Caco-2 (cell line): ENCODE measurements around the gene NR2E3. TPM values are rescaled to one million over a fixed set of nuclear protein-coding genes. Genes with fewer than 3 reads are reported as not detected.

Source experiments
- BruUV-seq: library from RNA; stranded (reverse); fragments of 400-500 nt; replicated peaks from 2 replicates; lab custom pipeline; 2021; lab: Mats Ljungman, UMichigan
- CTCF ChIA-PET: fragments of 300-600 bp; sonication (Branson Sonifier 250); formaldehyde crosslinking; loops from one replicate; lab custom pipeline; 2022; ENCODE audit warnings: antibody characterized with exemption; lab: Charles Lee
- POLR2A ChIA-PET: fragments of 300-600 bp; sonication (Branson Sonifier 250); formaldehyde crosslinking; loops from one replicate; lab custom pipeline; 2022; ENCODE audit warnings: antibody characterized with exemption; lab: Charles Lee
- DNase-seq, 2 experiments: peaks; one replicate each; pipeline versions ENCODE4 v3.0.0 to v3.0.0-alpha.2; 2020 to 2022
- H3K27me3 ChIP-seq: replicated peaks from 2 replicates; pipeline ENCODE4 v1.6.0; 2011; ENCODE audit warnings: low read length; ENCODE audit not compliant: control insufficient read depth, insufficient read depth
- H3K36me3 ChIP-seq: 2 replicates; pipeline ENCODE4 v1.5.1; 2011; ENCODE audit warnings: low read length; ENCODE audit not compliant: control insufficient read depth, insufficient read depth
- H3K4me1 ChIP-seq: fragments of 250-450 bp; sonication (Bioruptor Pico); 2 replicates; pipeline ENCODE4 v1.5.1; 2020; ENCODE audit warnings: mild to moderate bottlenecking
- H3K4me3 ChIP-seq: 2 replicates; pipeline ENCODE4 v1.5.1; 2011; ENCODE audit warnings: low read depth, mild to moderate bottlenecking, control low read depth, low read length
- H3K9me3 ChIP-seq: fragments of 250-450 bp; sonication (Bioruptor Pico); 2 replicates; pipeline ENCODE4 v1.5.1; 2020; ENCODE audit warnings: mild to moderate bottlenecking, moderate library complexity
- H3K27ac Mint-ChIP-seq: one replicate; pipeline ENCODE4 v1.8.0; 2022; ENCODE audit warnings: mixed read lengths; ENCODE audit not compliant: unreplicated experiment
- H3K27me3 Mint-ChIP-seq: one replicate; pipeline ENCODE4 v1.8.0; 2022; ENCODE audit warnings: mixed read lengths; ENCODE audit not compliant: insufficient read depth, unreplicated experiment
- H3K36me3 Mint-ChIP-seq: one replicate; pipeline ENCODE4 v1.8.0; 2022; ENCODE audit warnings: mild to moderate bottlenecking, mixed read lengths; ENCODE audit not compliant: insufficient read depth, unreplicated experiment
- H3K4me1 Mint-ChIP-seq: one replicate; pipeline ENCODE4 v1.8.0; 2022; ENCODE audit warnings: low read depth, mixed read lengths; ENCODE audit not compliant: unreplicated experiment
- H3K4me3 Mint-ChIP-seq: one replicate; pipeline ENCODE4 v1.8.0; 2022; ENCODE audit warnings: mild to moderate bottlenecking, moderate library complexity, mixed read lengths; ENCODE audit not compliant: unreplicated experiment
- H3K9me3 Mint-ChIP-seq: one replicate; pipeline ENCODE4 v1.8.0; 2022; ENCODE audit warnings: mixed read lengths; ENCODE audit not compliant: unreplicated experiment
- CTCF ChIP-seq, 2 experiments: fragments of 200-600 bp in 1 of 2; IDR thresholded peaks; 1 replicate in 1 of 2; 2 replicates in 1 of 2; pipeline versions ENCODE4 v1.5.1 to v1.8.0; 2011 to 2022; ENCODE audit warnings: antibody characterized with exemption in 1 of 2, control low read depth in 1 of 2, inconsistent platforms in 1 of 2, low read depth in 1 of 2, low read length in 1 of 2, mild to moderate bottlenecking in 1 of 2, moderate library complexity in 1 of 2; ENCODE audit not compliant: insufficient read depth in 1 of 2, severe bottlenecking in 1 of 2, unreplicated experiment in 1 of 2
- intact Hi-C: fragments of 100-400 bp; cut with micrococcal nuclease; formaldehyde crosslinking; loops from one replicate; pipeline ENCODE4 v1.10.0; 2022; ENCODE audit not compliant: unreplicated experiment
- total RNA-seq: library from RNA; stranded (reverse); gene quantifications from 2 replicates; pipeline ENCODE4 v1.2.3, GENCODE V29; 2022

NR2E3 gene
- total RNA-seq, 1 experiment from 2014 or later, result not detected

GRCh38 chr15:71811036-71811736 lies 832 bp downstream of the NR2E3 start:
- H3K27ac Mint-ChIP-seq, result no peak overlapping the region
- no TSS peak for BruUV-seq
- DNase-seq, result no peak
- no peaks in the 10 kb centered on the region for H3K9me3 ChIP-seq
- no peaks in the 10 kb centered on the region for H3K9me3 Mint-ChIP-seq
- CTCF ChIA-PET, result no interaction called here
- H3K27me3 ChIP-seq, result no peaks in the 10 kb centered on the region
- no peaks in the 10 kb centered on the region for H3K27me3 Mint-ChIP-seq
- no peaks in the 10 kb centered on the region for H3K36me3 ChIP-seq
- POLR2A ChIA-PET, result no interaction called here
- no peaks in the 10 kb centered on the region for H3K4me1 ChIP-seq
- H3K4me3 ChIP-seq, result no peak overlapping the region
- no peak for TF ChIP-seq CTCF (IDR thresholded peaks at IDR 0.05; ENCODE audit: insufficient read depth in 1 of 2, low read depth in 1 of 2, low read length in 1 of 2, severe bottlenecking in 1 of 2, unreplicated experiment in 1 of 2)
- no peaks in the 10 kb centered on the region for H3K36me3 Mint-ChIP-seq
- H3K4me3 Mint-ChIP-seq, result no peak overlapping the region
- H3K4me1 Mint-ChIP-seq, result peaks cover 8% of the 10 kb centered on the region
- intact Hi-C loops, result no loop called here

GRCh38 chr15:71811752-71812735 lies 1.7 kb downstream of the NR2E3 start:
- ChIA-PET CTCF (no interaction called here), POLR2A (no interaction called here)
- no peak overlapping the region for H3K4me3 Mint-ChIP-seq
- no peaks in the 10 kb centered on the region for H3K27me3 Mint-ChIP-seq
- no peaks in the 10 kb centered on the region for H3K36me3 ChIP-seq
- H3K9me3 Mint-ChIP-seq, result no peaks in the 10 kb centered on the region
- H3K4me1 Mint-ChIP-seq, result peaks cover 8% of the 10 kb centered on the region
- H3K27me3 ChIP-seq, result no peaks in the 10 kb centered on the region
- DNase-seq, result no peak
- H3K9me3 ChIP-seq, result no peaks in the 10 kb centered on the region
- peaks cover under 1% of the 10 kb centered on the region for H3K36me3 Mint-ChIP-seq
- TF ChIP-seq CTCF (IDR thresholded peaks at IDR 0.05; ENCODE audit: insufficient read depth in 1 of 2, low read depth in 1 of 2, low read length in 1 of 2, severe bottlenecking in 1 of 2, unreplicated experiment in 1 of 2), result no peak
- no peak overlapping the region for H3K27ac Mint-ChIP-seq
- no TSS peak for BruUV-seq
- H3K4me1 ChIP-seq, result no peaks in the 10 kb centered on the region
- no peak overlapping the region for H3K4me3 ChIP-seq
- intact Hi-C loops, result no loop called here

GRCh38 chr15:71812966-71813722 lies 2.8 kb downstream of the NR2E3 start:
- no peak overlapping the region for H3K4me3 ChIP-seq
- H3K4me1 ChIP-seq, result no peaks in the 10 kb centered on the region
- ChIA-PET POLR2A (no interaction called here), CTCF (interaction anchor here (0.8 kb wide), 1 partner anchor 69 kb away, joined by 3 read pairs; no protein-coding TSS in a partner anchor)
- H3K9me3 Mint-ChIP-seq, result no peaks in the 10 kb centered on the region
- H3K27me3 ChIP-seq, result no peaks in the 10 kb centered on the region
- H3K36me3 Mint-ChIP-seq, result peaks cover 11% of the 10 kb centered on the region
- no peak overlapping the region for H3K27ac Mint-ChIP-seq
- intact Hi-C loops, result no loop called here
- TF ChIP-seq CTCF (IDR thresholded peaks at IDR 0.05; ENCODE audit: insufficient read depth in 1 of 2, low read depth in 1 of 2, low read length in 1 of 2, severe bottlenecking in 1 of 2, unreplicated experiment in 1 of 2), result no peak
- H3K9me3 ChIP-seq, result no peaks in the 10 kb centered on the region
- no peaks in the 10 kb centered on the region for H3K27me3 Mint-ChIP-seq
- no peaks in the 10 kb centered on the region for H3K4me1 Mint-ChIP-seq
- no peak overlapping the region for H3K4me3 Mint-ChIP-seq
- no TSS peak for BruUV-seq
- DNase-seq, result no peak
- H3K36me3 ChIP-seq, result no peaks in the 10 kb centered on the region
